DND-41 (cell line): ENCODE measurements around the gene CRNKL1.

ENCODE experiments used
- ATAC-seq: fragments of 200-7000 bp; cut with Tn5 transposase; 3 replicates; pipeline ENCODE4 v1.9.1; 2021; ENCODE audit warnings: low read depth; ENCODE audit not compliant: insufficient read depth
- DNase-seq: peaks from one replicate; pipeline ENCODE4 v3.0.0-alpha.2; 2020
- H2AFZ ChIP-seq: 2 replicates; pipeline ENCODE4 v1.6.0; 2012; ENCODE audit warnings: low read depth, low read length
- H3K27ac ChIP-seq: 2 replicates; pipeline ENCODE4 v1.5.1; 2012; ENCODE audit warnings: low read length, inconsistent platforms
- H3K27me3 ChIP-seq: fragments of 200-600 bp; sonication (generic); 2 replicates; pipeline ENCODE4 v1.6.0; 2012; ENCODE audit warnings: low read length, mild to moderate bottlenecking, inconsistent platforms; ENCODE audit not compliant: insufficient read depth, poor library complexity
- H3K36me3 ChIP-seq: 2 replicates; pipeline ENCODE4 v1.5.1; 2012; ENCODE audit warnings: low read length, inconsistent platforms; ENCODE audit not compliant: insufficient read depth
- H3K4me1 ChIP-seq: 2 replicates; pipeline ENCODE4 v1.5.1; 2012; ENCODE audit warnings: mild to moderate bottlenecking, low read length; ENCODE audit not compliant: insufficient read depth
- H3K4me2 ChIP-seq: 2 replicates; pipeline ENCODE4 v1.6.0; 2012; ENCODE audit warnings: mild to moderate bottlenecking, moderate library complexity, low read length, inconsistent platforms; ENCODE audit not compliant: insufficient read depth
- H3K4me3 ChIP-seq, 2 experiments: fragments of 200-600 bp in 1 of 2; shearing (Covaris generic) in 1 of 2; 2 replicates each; pipeline ENCODE4 v1.5.1; 2012 to 2016; ENCODE audit warnings: inconsistent platforms in 2 of 2, low read length in 2 of 2, mild to moderate bottlenecking in 2 of 2, low read depth in 1 of 2, moderate library complexity in 1 of 2
- H3K79me2 ChIP-seq: 2 replicates; pipeline ENCODE4 v1.6.0; 2012; ENCODE audit warnings: low read length, inconsistent platforms; ENCODE audit not compliant: insufficient read depth
- H3K9ac ChIP-seq: 2 replicates; pipeline ENCODE4 v1.6.0; 2012; ENCODE audit warnings: low read depth, mild to moderate bottlenecking, inconsistent platforms, low read length, moderate library complexity
- H3K9me3 ChIP-seq: 2 replicates; pipeline ENCODE4 v1.5.1; 2012; ENCODE audit warnings: low read length, moderate library complexity, mild to moderate bottlenecking, inconsistent platforms; ENCODE audit not compliant: insufficient read depth, severe bottlenecking
- H4K20me1 ChIP-seq: 2 replicates; pipeline ENCODE4 v1.6.0; 2012; ENCODE audit warnings: low read length; ENCODE audit not compliant: insufficient read depth
- EZH2 ChIP-seq: IDR thresholded peaks from 3 replicates; pipeline ENCODE4 v1.6.1; 2012; ENCODE audit warnings: borderline replicate concordance, low read depth, mild to moderate bottlenecking, moderate library complexity, low read length, inconsistent platforms; ENCODE audit not compliant: severe bottlenecking
- TF ChIP-seq, protein P1 (sequence below): IDR thresholded peaks from 2 replicates; pipeline ENCODE4 v1.5.1; 2012; ENCODE audit warnings: borderline replicate concordance, low read length, moderate library complexity, mild to moderate bottlenecking; ENCODE audit not compliant: poor library complexity, severe bottlenecking; ENCODE audit errors: extremely low read depth

The CRNKL1 gene

GRCh38 chr20:20065361-20065760 lies 13.1 kb upstream of the CRNKL1 start:
- ATAC-seq (no peak), DNase-seq (no peak)
- no peaks in the 10 kb centered on the region for H3K79me2 ChIP-seq

DNA sequence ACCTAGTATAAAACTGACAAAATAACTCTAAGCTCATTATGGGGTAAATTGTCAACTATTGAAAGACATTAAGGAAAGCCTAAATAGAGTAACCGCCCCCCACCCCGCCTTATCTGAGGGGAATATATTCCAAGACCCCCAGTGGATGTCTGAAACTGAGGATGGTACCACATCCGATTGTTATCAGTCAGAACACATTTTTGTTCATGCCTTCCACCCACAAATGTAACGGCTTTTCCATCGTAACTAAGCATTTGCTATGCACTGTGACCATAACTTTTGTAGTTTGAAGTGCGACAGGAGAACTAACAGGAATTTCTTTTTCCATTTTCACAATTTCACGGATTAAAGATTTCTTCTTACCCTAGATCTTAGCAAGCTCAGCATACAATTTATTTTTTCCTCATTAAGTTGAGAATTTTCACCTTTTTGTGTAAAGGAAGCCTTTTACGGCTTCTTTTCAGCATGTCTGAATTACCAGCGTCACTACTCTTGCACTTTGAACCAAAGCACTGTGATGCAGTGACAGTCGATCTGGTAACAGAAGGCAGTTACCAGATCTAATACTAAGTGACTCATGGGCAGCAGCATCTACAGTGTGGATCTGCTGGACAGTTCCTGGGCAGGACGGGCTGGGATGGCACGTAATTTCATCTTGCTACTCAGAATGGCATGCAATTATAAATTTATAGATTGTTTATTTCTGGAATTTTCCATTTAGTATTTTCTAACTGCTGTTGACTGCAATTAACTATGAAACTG lies 11.9 kb upstream of the CRNKL1 start:
- H3K36me3 ChIP-seq = no peaks in the 10 kb centered on the region
- H3K4me1 ChIP-seq = no peaks in the 10 kb centered on the region
- H3K9me3 ChIP-seq = no peaks in the 10 kb centered on the region
- no peak overlapping the region for H3K4me2 ChIP-seq
- no peak overlapping the region for H3K4me3 ChIP-seq
- H3K9ac ChIP-seq = no peak overlapping the region
- no peaks in the 10 kb centered on the region for H3K27me3 ChIP-seq
- DNase-seq (no peak), ATAC-seq (no peak)
- no peaks in the 10 kb centered on the region for H4K20me1 ChIP-seq
- H3K27ac ChIP-seq = no peak overlapping the region
- H3K79me2 ChIP-seq = no peaks in the 10 kb centered on the region
- TF ChIP-seq EZH2 = no peak
- TF ChIP-seq, protein P1, sequence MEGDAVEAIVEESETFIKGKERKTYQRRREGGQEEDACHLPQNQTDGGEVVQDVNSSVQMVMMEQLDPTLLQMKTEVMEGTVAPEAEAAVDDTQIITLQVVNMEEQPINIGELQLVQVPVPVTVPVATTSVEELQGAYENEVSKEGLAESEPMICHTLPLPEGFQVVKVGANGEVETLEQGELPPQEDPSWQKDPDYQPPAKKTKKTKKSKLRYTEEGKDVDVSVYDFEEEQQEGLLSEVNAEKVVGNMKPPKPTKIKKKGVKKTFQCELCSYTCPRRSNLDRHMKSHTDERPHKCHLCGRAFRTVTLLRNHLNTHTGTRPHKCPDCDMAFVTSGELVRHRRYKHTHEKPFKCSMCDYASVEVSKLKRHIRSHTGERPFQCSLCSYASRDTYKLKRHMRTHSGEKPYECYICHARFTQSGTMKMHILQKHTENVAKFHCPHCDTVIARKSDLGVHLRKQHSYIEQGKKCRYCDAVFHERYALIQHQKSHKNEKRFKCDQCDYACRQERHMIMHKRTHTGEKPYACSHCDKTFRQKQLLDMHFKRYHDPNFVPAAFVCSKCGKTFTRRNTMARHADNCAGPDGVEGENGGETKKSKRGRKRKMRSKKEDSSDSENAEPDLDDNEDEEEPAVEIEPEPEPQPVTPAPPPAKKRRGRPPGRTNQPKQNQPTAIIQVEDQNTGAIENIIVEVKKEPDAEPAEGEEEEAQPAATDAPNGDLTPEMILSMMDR = no peak
- H2AFZ ChIP-seq = no peak overlapping the region

More at GRCh38 chr20:20065361-20065760, 13.1 kb upstream of the CRNKL1 start:
- H3K4me2 ChIP-seq = no peak overlapping the region
- H3K4me3 ChIP-seq = no peak overlapping the region
- H4K20me1 ChIP-seq = no peaks in the 10 kb centered on the region
- no peak overlapping the region for H3K9ac ChIP-seq
- no peaks in the 10 kb centered on the region for H3K4me1 ChIP-seq
- H3K27me3 ChIP-seq = peaks cover 2% of the 10 kb centered on the region
- H2AFZ ChIP-seq = no peak overlapping the region
- no peaks in the 10 kb centered on the region for H3K36me3 ChIP-seq
- H3K9me3 ChIP-seq = no peaks in the 10 kb centered on the region
- no peak overlapping the region for H3K27ac ChIP-seq
- TF ChIP-seq EZH2 = no peak
- TF ChIP-seq, protein P1 = no peak

DNA sequence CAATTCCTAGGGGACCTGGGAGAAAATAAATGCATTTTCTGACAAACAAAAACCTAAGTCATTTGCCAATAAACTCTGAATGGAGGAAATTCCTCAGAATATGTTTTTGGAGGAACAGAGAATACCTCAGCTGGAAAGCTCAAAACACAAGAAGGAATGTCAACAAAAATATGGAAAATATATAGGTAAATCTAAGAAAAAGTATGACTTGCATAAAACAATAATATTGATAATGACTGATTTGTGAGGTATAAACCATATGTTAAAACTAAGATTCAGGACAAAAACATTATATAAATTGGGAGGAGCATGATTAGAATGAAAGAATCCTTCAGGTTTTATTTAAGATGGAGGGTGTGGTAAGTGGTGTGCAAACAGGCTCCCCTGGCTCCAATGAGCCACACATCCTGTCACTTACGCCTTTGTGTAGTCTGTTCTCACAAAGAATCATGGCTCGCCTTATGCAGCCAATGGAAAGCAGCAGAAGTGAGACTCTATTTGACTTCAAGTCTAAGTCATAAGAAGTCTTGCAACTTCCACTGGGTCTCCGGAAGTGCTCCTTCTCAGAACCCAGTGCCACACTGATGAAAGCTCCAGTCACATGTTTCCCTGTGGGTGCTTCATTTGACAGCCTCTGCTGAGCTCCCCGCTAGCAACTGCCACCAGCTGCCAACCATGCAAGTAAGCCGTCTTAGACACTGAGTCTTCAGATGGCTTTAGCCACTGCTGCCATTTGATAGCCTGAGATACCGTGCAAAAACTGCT lies 8.2 kb upstream of the CRNKL1 start:
- TF ChIP-seq, protein P1 = no peak
- no peak for TF ChIP-seq EZH2
- Histone ChIP-seq H3K9me3 (no peaks in the 10 kb centered on the region), H3K4me2 (no peak overlapping the region), H3K36me3 (no peaks in the 10 kb centered on the region), H3K27me3 (no peaks in the 10 kb centered on the region), H3K27ac (no peak overlapping the region), H3K4me1 (no peaks in the 10 kb centered on the region), H3K79me2 (no peaks in the 10 kb centered on the region), H2AFZ (no peak overlapping the region), H4K20me1 (no peaks in the 10 kb centered on the region), H3K4me3 (no peak overlapping the region), H3K9ac (no peak overlapping the region)
- DNase-seq = peak; percentile 11
- peak; percentile 59 for ATAC-seq
